ENCODE data around the gene LRRFIP1.

The LRRFIP1 gene

GRCh38 chr2:237717366-237718276 lies 90.2 kb downstream of the LRRFIP1 start:
- H3K27ac ChIP-seq (ENCODE audit: low read length): no peak overlapping the region
- no peaks in the 10 kb centered on the region for H3K9me3 ChIP-seq (replicated peaks; ENCODE audit: insufficient read depth, low read length)
- H3K4me2 ChIP-seq (ENCODE audit: low read depth, low read length): no peak overlapping the region
- H3K27me3 ChIP-seq (replicated peaks; ENCODE audit: insufficient read depth, low read length): no peaks in the 10 kb centered on the region
- H4K20me1 ChIP-seq (ENCODE audit: insufficient read depth, low read length): peaks cover 6% of the 10 kb centered on the region; the same call in 1 of the 2 replicates
- H3K79me2 ChIP-seq (ENCODE audit: low read length): peaks cover 99% of the 10 kb centered on the region
- DNase-seq: no peak
- no peaks in the 10 kb centered on the region for H3K36me3 ChIP-seq (replicated peaks; ENCODE audit: insufficient read depth, low read length)
- H2AFZ ChIP-seq (ENCODE audit: low read length): no peak overlapping the region
- no peaks in the 10 kb centered on the region for H3K9me2 ChIP-seq (replicated peaks; ENCODE audit: insufficient read depth, low read length)
- no peak for TF ChIP-seq CTCF (IDR thresholded peaks at IDR 0.05; ENCODE audit: low read length)
- TF ChIP-seq EZH2phosphoT487 (IDR thresholded peaks at IDR 0.05; ENCODE audit: low read length): no peak
- TF ChIP-seq EZH2 (optimal IDR thresholded peaks at IDR 0.05; ENCODE audit: low read depth, low read length): no peak
- H3K4me3 ChIP-seq (ENCODE audit: low read length): no peak overlapping the region
- H3F3A ChIP-seq (ENCODE audit: insufficient read depth, low read length): peaks cover 4% of the 10 kb centered on the region; the same call in 1 of the 2 replicates
- no peaks in the 10 kb centered on the region for H3K4me1 ChIP-seq (ENCODE audit: low read length)
- no peak overlapping the region for H3K9ac ChIP-seq (ENCODE audit: low read length)

- Histone ChIP-seq H3F3A (ENCODE audit: insufficient read depth, low read length) (peaks cover 4% of the 10 kb centered on the region; the same call in 1 of the 2 replicates), H4K20me1 (ENCODE audit: insufficient read depth, low read length) (peaks cover 6% of the 10 kb centered on the region; the same call in 1 of the 2 replicates), H3K79me2 (ENCODE audit: low read length) (peaks cover 99% of the 10 kb centered on the region), H3K4me2 (ENCODE audit: low read depth, low read length) (no peak overlapping the region), H3K36me3 (replicated peaks; ENCODE audit: insufficient read depth, low read length) (no peaks in the 10 kb centered on the region), H3K4me1 (ENCODE audit: low read length) (peaks cover 3% of the 10 kb centered on the region; the same call in 1 of the 2 replicates), H3K9ac (ENCODE audit: low read length) (no peak overlapping the region), H3K4me3 (ENCODE audit: low read length) (no peak overlapping the region), H3K9me3 (replicated peaks; ENCODE audit: insufficient read depth, low read length) (no peaks in the 10 kb centered on the region), H3K27ac (ENCODE audit: low read length) (no peak overlapping the region), H3K9me2 (replicated peaks; ENCODE audit: insufficient read depth, low read length) (no peaks in the 10 kb centered on the region), H3K27me3 (replicated peaks; ENCODE audit: insufficient read depth, low read length) (no peaks in the 10 kb centered on the region), H2AFZ (ENCODE audit: low read length) (no peak overlapping the region)
- TF ChIP-seq EZH2phosphoT487 (IDR thresholded peaks at IDR 0.05; ENCODE audit: low read length): no peak
- no peak for TF ChIP-seq CTCF (IDR thresholded peaks at IDR 0.05; ENCODE audit: low read length)
- TF ChIP-seq EZH2 (optimal IDR thresholded peaks at IDR 0.05; ENCODE audit: low read depth, low read length): no peak
- DNase-seq: no peak
Observed at GRCh38 chr2:237718277-237718634, 90.9 kb downstream of the LRRFIP1 start.

GRCh38 chr2:237720444-237720843 lies 93.1 kb downstream of the LRRFIP1 start:
- no peak for DNase-seq
- H3K4me2 ChIP-seq (ENCODE audit: low read depth, low read length): no peak overlapping the region
- no peak overlapping the region for H3K9ac ChIP-seq (ENCODE audit: low read length)
- peaks cover 99% of the 10 kb centered on the region for H3K79me2 ChIP-seq (ENCODE audit: low read length)
- no peak overlapping the region for H3K27ac ChIP-seq (ENCODE audit: low read length)
- peaks cover 9% of the 10 kb centered on the region; the same call in 1 of the 2 replicates for H4K20me1 ChIP-seq (ENCODE audit: insufficient read depth, low read length)
- H3F3A ChIP-seq (ENCODE audit: insufficient read depth, low read length): peaks cover 4% of the 10 kb centered on the region; the same call in 1 of the 2 replicates
- H3K9me3 ChIP-seq (replicated peaks; ENCODE audit: insufficient read depth, low read length): no peaks in the 10 kb centered on the region
- H3K4me1 ChIP-seq (ENCODE audit: low read length): peaks cover 3% of the 10 kb centered on the region; the same call in 1 of the 2 replicates
- TF ChIP-seq EZH2 (optimal IDR thresholded peaks at IDR 0.05; ENCODE audit: low read depth, low read length) (no peak), EZH2phosphoT487 (IDR thresholded peaks at IDR 0.05; ENCODE audit: low read length) (no peak), CTCF (IDR thresholded peaks at IDR 0.05; ENCODE audit: low read length) (no peak)
- H3K4me3 ChIP-seq (ENCODE audit: low read length): no peak overlapping the region
- H2AFZ ChIP-seq (ENCODE audit: low read length): no peak overlapping the region
- H3K27me3 ChIP-seq (replicated peaks; ENCODE audit: insufficient read depth, low read length): no peaks in the 10 kb centered on the region
- H3K9me2 ChIP-seq (replicated peaks; ENCODE audit: insufficient read depth, low read length): no peaks in the 10 kb centered on the region
- 0 out of 2 replicates have a peak, but pooled peaks cover under 1% of the 10 kb centered on the region for H3K36me3 ChIP-seq (replicated peaks; ENCODE audit: insufficient read depth, low read length)

Data from MM.1S (cell line).